NCI-H1417 (cell line): ENCODE results near the gene ZRANB1.
A peak's percentile ranks its signal among the peaks of the same experiment; 100 is the strongest.
"Not testable (repeated sequence)": the region's sequence is repeated elsewhere in the genome, so short reads cannot be mapped to it uniquely, and the experiment has no call there.

ENCODE experiments used
- DNase-seq, 3 experiments: peaks; one replicate each; lab custom pipeline; 2025; lab: John Stamatoyannopoulos, UW

ZRANB1 gene

DNA sequence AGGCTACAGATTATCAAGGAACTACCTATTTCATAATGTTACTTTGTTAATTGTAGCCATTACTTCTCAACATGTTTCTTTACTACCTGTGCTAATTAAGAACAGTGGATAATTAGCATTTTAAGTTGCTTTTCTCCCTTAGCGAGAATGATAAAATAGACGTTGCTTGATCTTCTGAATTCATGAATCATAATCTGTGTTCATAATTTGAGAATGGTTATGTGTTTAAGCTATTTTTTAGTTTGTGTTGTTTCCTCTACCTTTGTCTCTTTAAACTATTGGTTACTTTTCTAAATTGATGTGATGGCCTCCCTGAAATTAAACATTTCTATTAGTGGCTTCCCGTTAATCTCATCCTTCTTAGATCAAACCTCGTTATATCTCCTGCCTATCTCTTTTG is at the start of gene ZRANB1:
TSS of gene ZRANB1 (plus strand) at position 301 of the 400 bp plus-strand sequence. CDS start 371 bp downstream, outside the sequence.
- no peak for DNase-seq

DNA sequence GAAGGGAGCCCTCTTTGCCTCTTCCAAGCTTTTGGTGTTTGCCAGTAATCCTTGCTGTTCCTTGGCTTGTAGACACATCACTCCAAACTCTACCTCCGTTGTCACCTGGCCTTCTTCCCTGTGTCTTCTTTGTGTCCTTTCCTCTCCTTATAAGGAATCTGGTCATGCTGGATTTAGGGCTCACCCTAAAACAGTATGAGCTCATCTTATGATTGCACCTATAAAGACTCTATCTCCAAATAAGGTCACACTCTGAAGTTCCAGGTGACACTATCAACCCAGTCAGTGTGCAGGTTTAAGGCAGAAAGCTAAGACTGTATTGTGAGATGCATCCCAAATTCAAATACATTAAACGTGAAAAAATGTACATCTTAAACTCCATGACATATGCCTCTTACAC is 49.0 kb upstream of the ZRANB1 start:
- DNase-seq: no peak

DNA sequence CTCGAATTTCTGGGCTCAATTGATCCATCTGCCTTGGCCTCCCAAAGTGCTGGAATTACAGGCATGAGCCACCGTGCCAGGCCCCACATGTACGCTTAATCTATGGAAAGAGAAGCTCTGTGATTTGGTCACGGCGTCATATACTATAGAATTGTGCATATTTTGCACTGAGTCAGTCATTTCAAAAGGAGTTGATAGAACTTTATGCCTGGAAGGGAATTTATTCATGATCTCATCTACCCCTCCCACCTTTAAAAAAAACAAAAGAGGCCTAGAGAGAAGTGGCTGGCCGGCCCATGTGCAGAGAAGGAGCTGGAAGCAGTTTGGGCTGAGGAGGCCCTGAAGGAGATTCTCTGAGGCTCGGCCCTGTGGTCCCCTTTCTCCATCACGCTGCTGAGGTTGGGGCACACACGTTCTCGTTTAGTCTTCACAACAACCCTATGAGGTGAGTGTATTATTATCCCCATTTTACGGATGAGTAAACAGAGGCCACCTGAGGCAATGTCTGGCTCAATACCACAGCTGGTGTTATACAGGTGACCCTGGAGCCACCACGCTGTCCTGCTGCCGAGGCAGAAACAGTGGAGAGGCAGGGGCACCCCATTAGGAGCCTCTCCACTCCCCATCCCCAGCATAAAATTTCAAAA is 47.2 kb upstream of the ZRANB1 start:
- no peak for DNase-seq

DNA sequence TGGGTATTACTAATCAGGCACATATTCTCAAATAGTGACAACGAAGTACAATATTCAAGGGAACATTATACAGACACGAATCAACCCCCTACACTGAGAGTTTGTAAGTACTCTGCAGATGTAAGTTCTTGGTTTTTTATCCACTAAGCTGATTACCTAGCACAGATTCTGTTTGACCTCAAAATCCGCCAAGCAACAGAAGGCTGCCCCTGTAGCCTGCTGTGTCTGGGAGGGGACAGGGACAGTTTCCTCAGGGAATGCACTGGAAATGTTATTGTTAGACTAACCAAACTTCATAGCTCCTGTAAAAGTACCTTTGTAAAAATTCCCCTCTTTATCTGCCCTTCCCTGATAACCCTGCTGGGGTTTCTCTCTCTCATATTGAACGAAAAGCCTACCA is 45.2 kb upstream of the ZRANB1 start:
- DNase-seq: no peak

DNA sequence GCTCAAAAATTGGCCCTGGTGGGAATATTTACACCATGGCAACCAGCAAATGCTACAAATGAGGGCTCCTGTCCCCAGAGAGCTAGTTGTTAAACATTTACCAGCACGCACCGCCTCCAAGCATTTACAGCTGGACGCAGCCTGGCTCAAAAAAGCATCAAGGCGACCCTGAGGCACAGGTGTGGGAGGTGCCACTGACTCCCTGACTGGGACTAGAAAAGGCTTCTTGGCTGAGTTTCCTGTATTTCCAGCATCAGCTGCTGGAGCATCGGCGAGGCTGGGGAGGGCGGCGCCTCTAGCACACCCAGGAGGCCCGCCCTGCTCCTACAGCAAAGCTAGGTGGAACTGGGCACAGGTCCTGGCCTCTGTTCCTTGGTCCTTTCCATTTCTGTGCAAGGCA is 43.5 kb upstream of the ZRANB1 start:
- DNase-seq: no peak

DNA sequence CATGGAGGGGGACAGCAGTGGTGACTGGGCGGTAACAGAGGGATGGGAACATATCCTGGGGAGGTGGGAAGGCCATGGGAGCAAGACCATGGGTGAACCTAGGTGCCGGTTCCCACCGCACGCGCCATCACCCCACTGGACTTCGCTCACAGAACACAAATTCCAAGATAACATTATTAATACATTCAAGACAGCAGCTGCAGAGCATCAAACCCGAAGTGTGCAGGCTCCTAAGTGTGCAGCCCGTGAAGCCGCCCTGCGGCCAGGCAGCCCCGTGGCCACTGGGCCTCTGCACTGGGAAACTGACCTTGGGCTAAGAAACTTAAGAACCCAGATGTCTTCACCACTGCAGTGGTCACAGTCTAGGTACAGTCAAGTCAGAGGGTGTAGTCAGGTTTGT is 42.8 kb upstream of the ZRANB1 start:
- no peak for DNase-seq

DNA sequence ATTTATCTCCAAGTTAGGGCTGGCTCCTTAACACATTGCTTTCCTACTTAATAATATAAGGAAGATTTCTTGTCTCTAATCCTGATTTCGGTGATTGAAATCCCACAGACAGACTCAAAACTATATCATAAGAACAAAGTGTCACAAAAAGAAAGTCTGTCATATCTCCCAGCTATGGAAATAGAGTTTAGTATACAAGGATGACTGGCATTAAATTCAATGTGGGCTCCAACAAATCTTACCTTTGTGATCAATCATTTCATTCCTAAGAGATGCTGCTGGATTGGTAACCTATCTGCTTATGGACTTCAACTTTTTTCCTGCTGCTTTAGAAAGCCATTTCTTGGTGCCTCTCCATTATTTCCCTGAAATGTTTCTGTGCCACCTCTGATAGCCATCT is 39.5 kb upstream of the ZRANB1 start:
- DNase-seq: no peak

DNA sequence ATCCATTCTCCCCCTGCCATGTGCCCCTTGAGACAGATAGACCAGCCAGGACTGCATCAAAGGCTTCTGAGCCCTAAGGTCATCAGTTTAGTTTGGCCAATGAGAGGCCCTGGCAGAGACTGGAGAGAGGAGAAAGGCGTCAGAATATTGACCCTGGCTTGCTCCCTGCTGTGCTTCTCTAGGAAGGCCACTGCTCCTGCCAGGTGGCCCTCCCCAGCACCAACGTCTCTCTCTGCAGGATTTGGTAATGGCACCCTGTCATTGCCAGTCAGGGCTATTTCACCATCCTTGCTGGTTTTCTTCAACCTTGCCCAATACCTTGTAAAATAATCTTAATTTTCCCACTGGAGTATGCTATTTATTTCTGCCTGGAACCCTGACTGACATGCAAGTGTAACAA is 38.8 kb upstream of the ZRANB1 start:
- DNase-seq: peak in 1 of 3 experiments; percentile 13

DNA sequence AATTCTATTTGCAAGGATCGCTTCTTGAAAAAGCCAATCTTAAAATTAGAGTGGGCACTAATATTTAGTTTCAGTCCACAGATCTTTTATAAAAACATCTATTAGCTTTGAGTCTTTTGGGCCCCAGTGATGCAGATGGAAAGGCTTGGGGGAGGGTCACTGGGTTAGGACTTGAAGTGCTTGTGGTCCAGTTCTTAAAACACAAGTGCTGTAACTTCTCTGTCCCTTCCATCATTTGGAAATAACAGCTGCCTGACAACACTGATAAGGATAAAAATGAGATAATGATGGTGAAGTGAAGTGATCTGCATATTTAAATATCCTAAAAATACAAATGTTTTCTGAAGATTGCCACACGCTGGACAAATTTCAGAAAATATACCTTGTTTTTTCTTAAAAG is 37.1 kb upstream of the ZRANB1 start:
- DNase-seq: no peak

DNA sequence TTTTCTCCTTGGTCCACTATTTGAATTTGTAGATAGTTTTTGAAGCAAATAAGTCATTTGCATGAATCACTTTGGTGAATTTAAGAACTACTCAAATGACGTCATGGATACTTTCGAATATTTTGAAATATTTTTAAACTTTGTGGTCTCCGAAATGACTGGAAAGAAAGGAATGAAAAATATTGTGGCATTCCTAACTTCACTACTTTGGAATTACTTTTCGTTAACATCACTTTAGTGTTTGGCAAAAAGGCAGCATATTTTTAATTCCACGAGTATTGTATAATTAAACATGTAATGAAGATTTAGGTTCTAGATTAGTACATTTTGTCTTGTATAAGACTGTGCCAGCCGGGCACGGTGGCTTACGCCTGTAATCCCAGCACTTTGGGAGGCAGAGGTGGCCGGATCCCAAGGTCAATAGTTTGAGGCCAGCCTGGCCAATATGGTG is 35.3 kb upstream of the ZRANB1 start:
- no peak for DNase-seq

DNA sequence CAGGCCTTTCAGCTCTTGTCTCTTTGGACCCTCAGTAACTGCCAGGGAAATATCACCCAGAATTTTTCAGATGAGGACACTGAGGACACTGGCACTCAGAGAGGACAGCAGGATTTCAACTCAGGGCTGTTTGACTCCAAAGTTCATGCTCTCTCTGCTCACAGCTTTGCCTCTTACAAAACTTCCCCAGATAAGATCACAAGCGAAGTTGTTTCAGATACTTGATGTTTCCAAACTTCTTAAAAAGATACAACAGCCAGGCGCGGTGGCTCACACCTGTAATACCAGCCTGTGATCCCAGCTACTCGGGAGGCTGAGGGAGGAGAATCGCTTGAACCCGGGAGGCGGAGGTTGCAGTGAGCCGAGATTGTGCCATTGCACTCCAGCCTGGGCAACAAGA is 32.4 kb upstream of the ZRANB1 start:
- DNase-seq: no peak

DNA sequence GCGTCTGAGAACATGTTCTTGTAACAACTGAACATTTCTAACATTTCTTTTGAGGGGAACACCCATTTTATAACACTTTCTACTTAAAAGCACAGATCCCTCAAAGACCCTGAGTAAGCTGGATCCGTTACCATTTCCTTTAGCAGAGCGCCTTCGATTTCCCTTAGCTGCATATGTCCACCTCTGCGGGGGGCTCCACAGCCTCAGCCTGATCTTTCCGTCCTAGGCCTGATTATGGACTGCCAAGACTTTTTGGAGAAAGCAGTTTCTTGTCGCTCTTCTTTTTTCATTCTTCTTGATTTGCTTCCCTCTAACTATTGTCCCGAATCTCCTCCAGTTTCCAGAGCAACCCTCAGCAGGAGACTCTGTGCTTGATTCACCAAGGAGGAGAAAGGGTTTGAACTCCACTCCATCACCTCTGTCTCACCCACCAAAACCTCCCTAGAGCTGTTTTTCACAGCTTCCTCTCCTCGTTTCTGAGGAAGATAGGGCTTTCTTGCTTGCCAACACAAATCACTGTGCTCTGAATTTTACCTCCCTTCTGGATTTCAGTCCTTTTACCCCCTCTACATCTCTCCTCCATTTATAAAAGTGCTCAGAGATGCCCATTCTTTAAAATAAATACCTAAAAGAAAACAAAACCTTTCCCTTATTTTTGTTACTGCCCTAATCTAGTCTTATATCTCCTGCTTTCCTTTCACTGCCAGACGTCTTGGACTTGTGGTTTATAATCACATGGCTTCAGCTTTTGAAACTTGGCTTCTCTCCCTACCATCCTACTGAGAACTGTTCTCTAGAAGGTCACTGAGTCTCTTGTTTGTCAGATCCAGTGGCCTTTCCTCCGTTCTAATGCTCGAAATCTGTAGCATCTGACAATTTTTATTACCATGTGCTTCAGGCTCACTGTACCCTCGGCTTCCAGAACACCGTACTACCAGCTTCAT is 30.5 kb upstream of the ZRANB1 start:
- DNase-seq: peak in 1 of 3 experiments; percentile 1

DNA sequence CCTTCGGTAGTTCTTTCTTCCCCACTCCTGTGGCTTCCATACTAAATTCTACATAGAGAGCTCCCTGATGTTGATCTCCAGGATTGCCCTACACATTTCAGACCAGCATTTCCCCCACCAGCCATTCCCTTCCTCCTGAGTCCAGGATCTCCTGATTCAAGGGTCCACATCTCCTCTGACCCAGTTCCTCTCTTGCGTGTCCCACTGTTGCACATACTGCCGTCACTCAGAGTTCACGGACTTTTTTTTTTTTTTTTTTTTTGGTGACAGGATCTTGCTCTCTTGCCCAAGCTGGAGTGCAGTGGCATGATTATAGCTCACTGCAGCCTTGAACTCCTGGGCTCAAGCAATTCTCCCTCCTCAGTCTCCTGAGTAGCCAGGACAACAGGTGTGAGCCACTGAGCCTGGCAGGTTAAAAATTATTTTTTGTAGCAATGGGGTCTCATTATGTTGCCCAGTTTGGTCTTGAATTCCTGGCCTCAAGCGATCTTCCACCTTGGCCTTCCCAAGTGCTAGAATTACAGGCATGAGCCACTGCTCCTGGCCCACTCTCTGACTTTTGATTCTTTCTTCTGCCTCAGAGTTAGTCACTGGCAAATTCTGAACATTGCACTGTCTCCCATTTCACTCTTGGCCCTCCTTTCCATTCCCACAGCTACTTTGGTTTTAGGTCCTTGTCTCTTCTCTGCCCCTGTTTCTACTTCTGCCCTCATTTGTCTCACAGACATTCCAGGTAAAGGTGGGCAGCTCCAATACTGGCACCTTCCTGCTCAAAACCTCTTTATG is 29.6 kb upstream of the ZRANB1 start:
- no peak for DNase-seq

DNA sequence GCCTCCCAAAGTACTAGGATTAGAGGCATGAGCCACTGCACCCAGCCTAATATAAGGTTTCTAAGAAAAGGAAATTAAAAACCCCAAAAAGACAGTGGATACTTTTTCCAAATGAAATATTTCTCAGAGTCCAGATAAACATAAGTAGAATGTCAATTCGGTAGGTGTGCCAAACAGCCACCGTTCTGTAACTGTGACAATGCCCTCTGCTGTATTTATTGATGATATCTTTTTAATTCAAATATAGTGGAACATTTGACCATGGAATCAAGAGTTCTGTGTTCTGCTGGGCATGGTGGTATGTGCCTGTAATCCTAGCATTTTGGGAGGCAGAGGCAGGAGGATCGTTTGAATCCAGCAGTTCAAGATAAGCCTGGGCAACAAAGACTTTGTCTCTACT is 28.8 kb upstream of the ZRANB1 start:
- no peak for DNase-seq

DNA sequence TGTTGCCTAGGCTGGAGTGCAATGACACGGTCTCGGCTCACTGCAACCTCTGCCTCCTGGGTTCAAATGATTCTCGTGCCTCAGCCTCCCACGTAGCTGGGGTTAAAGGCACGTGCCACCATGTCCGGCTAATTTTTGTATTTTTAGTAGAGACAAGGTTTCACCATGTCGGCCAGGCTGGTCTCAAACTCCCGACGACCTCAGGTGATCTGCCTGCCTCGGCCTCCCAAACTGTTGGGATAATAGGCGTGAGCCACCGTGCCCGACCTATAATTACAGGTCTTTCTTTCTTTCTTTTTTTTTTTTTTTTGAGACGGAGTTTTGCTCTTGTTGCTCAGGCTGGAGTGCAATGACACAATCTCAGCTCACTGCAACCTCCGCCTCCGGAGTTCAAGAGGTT is 27.5 kb upstream of the ZRANB1 start:
- DNase-seq: not testable (repeated sequence)

DNA sequence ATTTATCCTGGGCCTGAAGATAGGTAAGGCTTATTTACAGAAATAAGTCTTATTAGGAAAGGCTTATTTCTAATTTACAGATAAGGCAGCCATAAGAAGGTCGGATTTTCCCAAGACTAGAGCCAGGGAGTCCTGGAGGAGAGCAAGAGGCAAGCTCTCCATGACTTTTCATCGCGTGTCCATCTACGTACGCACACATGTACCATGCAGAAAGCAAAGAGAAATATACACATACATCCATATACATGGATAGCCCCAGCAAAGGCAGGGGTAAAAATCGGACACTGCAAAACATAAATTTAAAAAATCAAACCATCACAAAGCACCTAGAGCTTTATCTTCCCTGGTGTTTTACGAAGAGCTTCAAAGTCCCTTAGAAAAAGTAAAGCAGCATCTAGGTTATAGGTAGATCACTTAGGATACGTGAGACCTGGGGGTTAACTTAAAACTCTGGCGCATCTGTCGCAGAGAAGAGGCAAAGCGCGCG is 25.8 kb upstream of the ZRANB1 start:
- peak in 1 of 3 experiments; percentile 36 for DNase-seq

DNA sequence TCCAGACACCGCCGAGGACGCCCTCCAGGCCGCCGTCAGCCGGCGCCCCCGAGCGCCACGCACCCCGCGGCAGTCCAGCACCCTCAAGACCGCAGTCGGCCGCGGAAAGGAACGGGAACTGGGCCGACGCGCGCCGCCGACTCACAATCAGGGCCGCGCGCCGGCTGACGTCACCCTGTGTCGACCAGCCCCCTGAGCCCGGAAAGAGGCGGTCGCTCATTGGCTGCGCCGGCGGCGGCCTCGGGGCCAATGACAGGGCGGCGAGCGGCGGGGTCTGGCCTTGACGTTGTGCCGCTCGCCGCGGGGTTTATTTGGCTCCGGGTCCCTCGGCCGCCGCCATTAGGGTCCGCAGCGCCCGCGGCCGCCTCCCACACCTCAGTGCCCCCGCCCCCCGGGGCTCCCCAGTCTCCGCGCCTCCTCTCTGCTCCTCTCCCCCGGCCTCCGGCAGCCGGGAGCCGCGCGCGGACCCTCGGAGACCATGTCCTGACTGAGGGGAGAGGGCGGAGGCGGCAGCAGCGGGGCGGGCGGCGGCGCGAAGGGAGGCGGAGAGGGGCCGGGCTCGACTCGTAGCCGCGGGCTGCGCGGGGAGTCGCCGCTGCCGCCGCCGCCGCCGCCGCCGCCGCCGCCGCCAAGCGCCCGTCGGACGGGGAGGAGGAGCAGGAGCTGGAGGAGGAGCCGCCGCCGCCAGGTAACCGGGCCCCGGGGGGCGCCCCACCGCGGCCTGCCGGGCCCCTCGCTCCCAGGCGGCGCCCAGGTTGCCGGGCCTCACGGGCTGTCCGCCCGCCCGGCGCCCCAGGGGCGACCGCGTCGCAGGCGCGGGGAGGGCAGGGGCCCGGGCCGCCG is 25.1 kb upstream of the ZRANB1 start:
- peak; percentile 92 to 94 (median 93) for DNase-seq

DNA sequence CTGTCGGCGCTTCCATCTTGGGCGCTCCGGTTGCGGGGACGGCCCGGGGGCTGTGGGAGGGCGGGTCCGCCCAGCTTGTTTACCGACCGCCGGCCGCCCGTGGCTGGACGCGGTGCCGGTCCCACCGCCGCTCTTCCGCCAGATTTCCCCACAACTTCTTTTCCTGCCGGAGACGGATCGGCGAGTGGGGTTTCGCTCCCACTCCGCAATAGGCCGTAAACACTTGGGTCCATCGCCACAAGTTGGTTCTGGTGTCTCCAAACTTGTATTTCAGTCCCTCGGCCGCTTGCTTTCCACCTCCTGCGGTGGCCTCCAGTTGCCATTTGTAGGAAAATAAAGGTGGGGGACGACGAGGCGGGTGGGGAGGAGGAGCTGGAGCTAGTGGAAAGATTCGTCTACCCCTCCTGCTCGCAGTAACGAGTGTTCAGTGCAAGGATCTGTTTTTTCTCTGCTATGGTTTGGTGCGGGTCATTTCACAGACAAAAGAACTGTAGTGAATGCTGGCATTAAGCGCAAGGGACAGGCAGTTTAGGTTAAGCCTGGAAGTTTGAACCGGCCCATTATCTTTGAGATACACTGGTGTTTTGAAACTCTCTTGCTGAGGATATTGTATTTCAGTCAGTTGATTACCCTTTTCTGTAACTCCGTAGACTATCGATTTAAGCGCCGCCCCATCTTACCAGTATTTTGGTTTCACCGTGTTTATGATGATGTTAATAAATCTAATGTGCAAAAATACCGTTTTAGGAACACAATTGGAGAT is 24.3 kb upstream of the ZRANB1 start:
- peak; percentile 6 to 61 (median 56) for DNase-seq

DNA sequence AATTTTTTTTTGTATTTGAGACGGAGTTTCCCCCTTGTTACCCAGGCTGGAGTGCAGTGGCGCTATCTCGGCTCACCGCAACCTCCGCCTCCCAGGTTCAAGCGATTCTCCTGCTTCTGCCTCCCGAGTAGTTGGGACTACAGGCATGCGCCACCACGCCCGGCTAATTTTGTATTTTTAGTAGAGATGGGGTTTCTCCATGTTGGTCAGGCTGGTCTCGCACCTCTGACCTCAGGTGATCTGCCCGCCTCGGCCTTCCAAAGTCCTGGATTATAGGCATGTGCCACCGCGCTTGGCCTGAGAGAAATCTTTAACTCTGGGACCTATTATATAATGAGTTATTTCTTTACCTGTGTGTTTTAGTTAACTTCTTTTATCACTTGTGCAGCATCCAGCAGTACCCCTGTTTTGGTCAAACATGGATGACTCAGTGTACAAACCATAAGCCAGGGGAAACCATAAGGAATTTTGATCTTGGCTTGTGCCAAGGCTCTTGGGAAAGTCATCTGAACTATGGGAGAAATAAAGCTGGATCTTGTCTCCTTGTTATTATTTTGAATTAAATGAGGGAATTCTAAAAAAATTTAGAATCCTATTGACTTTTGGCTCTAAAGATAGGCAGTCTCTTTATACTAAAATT is 23.6 kb upstream of the ZRANB1 start:
- DNase-seq: peak in 1 of 3 experiments; percentile 18

DNA sequence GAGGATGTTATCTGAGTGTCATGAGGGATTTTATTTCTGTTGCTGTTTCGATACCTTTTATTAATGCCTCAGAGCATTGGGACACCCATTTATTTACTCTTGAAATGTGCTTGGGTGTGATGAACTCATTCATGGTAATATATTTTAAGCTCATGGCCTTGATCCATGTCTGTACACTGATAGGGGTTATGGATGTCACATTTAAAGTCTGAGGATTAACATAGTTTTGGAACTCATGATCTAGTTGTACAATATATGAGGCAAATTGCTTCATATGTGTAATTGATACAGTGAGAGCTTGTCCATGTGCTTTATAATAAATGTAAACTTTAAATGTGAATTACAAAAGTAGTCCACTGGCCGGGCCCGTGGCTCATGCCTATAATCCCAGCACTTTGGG is 23.0 kb upstream of the ZRANB1 start:
- no peak for DNase-seq
